Measurements from ENCODE around the gene CTSF.

Gene CTSF

GRCh38 chr11:66524304-66525040, 43.9 kb downstream of the CTSF start:
- Mint-ChIP-seq H3K9me3 (no peaks in the 10 kb centered on the region), H3K4me3 (no peak overlapping the region), H3K27ac (no peak overlapping the region), H3K4me1 (ENCODE audit: low read depth) (peaks cover 6% of the 10 kb centered on the region), H3K27me3 (no peaks in the 10 kb centered on the region), H3K36me3 (ENCODE audit: low read depth) (peaks cover 75% of the 10 kb centered on the region)
- intact Hi-C loops (cut with micrococcal nuclease), result no loop called here

- H3K27me3 Mint-ChIP-seq, result no peaks in the 10 kb centered on the region
- peaks cover 6% of the 10 kb centered on the region for H3K4me1 Mint-ChIP-seq (ENCODE audit: low read depth)
- no peak overlapping the region for H3K4me3 Mint-ChIP-seq
- H3K27ac Mint-ChIP-seq, result no peak overlapping the region
- peaks cover 77% of the 10 kb centered on the region for H3K36me3 Mint-ChIP-seq (ENCODE audit: low read depth)
- intact Hi-C loops (cut with micrococcal nuclease), result no loop called here
- no peaks in the 10 kb centered on the region for H3K9me3 Mint-ChIP-seq
Observed at GRCh38 chr11:66523611-66524010, 44.8 kb downstream of the CTSF start.

Measured in dendritic cell treated with granulocyte-macrophage colony-stimulating factor and Interleukin-4, amounts not matched to agents 40 ng/mL and 50 ng/mL, for 4 days (primary cell).